ENCODE results near the gene MAP7.
"Not testable (repeated sequence)": the region's sequence is repeated elsewhere in the genome, so short reads cannot be mapped to it uniquely, and the experiment has no call there.

The MAP7 gene

GRCh38 chr6:136501096-136501495, 49.1 kb downstream of the MAP7 start:
- no peak for DNase-seq

GRCh38 chr6:136500414-136500813, 49.8 kb downstream of the MAP7 start:
- no peak for DNase-seq

- DNase-seq = no peak
These were observed 50.9 kb downstream of the MAP7 start for GRCh38 chr6:136499370-136499769.

GRCh38 chr6:136496449-136496848, 53.8 kb downstream of the MAP7 start:
- not testable (repeated sequence) for DNase-seq

- DNase-seq = no peak
These were observed 55.5 kb downstream of the MAP7 start for GRCh38 chr6:136494710-136495109.

GRCh38 chr6:136494059-136494458, 56.2 kb downstream of the MAP7 start:
- no peak for DNase-seq

GRCh38 chr6:136492409-136492808, 57.8 kb downstream of the MAP7 start:
- no peak for DNase-seq

- no peak for DNase-seq
These were observed 58.5 kb downstream of the MAP7 start for GRCh38 chr6:136491754-136492153.

GRCh38 chr6:136491251-136491650, 59.0 kb downstream of the MAP7 start:
- DNase-seq = no peak

GRCh38 chr6:136489689-136490033, 60.6 kb downstream of the MAP7 start:
- not testable (repeated sequence) for DNase-seq

- no peak for DNase-seq
These were observed 62.3 kb downstream of the MAP7 start for GRCh38 chr6:136487759-136488425.

- DNase-seq = no peak
These were observed 63.9 kb downstream of the MAP7 start for GRCh38 chr6:136486357-136486756.

GRCh38 chr6:136483906-136484305, 66.3 kb downstream of the MAP7 start:
- no peak for DNase-seq

GRCh38 chr6:136483005-136483404, 67.2 kb downstream of the MAP7 start:
- not testable (repeated sequence) for DNase-seq

- DNase-seq = no peak
These were observed 72.7 kb downstream of the MAP7 start for GRCh38 chr6:136477548-136477947.

- DNase-seq = no peak
These were observed 74.5 kb downstream of the MAP7 start for GRCh38 chr6:136475686-136476085.

GRCh38 chr6:136474241-136474640, 76.0 kb downstream of the MAP7 start:
- DNase-seq = no peak

GRCh38 chr6:136471922-136472321, 78.3 kb downstream of the MAP7 start:
- no peak for DNase-seq

- DNase-seq = no peak
These were observed 78.8 kb downstream of the MAP7 start for GRCh38 chr6:136471372-136471771.

GRCh38 chr6:136470044-136470443, 80.2 kb downstream of the MAP7 start:
- no peak for DNase-seq

GRCh38 chr6:136469154-136469553, 81.1 kb downstream of the MAP7 start:
- no peak for DNase-seq

- DNase-seq = no peak
These were observed 81.5 kb downstream of the MAP7 start for GRCh38 chr6:136468711-136469110.

GRCh38 chr6:136467186-136467585, 83.0 kb downstream of the MAP7 start:
- no peak for DNase-seq

GRCh38 chr6:136466777-136467176, 83.4 kb downstream of the MAP7 start:
- no peak for DNase-seq

GRCh38 chr6:136465766-136466303, 84.4 kb downstream of the MAP7 start:
- DNase-seq = no peak
